HG02610 (cell line): ENCODE data around the gene KIF24.
"Not testable (repeated sequence)": the region's sequence is repeated elsewhere in the genome, so short reads cannot be mapped to it uniquely, and the experiment has no call there.

Experiments used
- ATAC-seq: cut with Tn5 transposase; IDR thresholded peaks from one replicate; pipeline ENCODE4 v1.9.1; 2021; ENCODE audit warnings: mild to moderate bottlenecking, moderate library complexity; ENCODE audit not compliant: unreplicated experiment

KIF24 gene

DNA sequence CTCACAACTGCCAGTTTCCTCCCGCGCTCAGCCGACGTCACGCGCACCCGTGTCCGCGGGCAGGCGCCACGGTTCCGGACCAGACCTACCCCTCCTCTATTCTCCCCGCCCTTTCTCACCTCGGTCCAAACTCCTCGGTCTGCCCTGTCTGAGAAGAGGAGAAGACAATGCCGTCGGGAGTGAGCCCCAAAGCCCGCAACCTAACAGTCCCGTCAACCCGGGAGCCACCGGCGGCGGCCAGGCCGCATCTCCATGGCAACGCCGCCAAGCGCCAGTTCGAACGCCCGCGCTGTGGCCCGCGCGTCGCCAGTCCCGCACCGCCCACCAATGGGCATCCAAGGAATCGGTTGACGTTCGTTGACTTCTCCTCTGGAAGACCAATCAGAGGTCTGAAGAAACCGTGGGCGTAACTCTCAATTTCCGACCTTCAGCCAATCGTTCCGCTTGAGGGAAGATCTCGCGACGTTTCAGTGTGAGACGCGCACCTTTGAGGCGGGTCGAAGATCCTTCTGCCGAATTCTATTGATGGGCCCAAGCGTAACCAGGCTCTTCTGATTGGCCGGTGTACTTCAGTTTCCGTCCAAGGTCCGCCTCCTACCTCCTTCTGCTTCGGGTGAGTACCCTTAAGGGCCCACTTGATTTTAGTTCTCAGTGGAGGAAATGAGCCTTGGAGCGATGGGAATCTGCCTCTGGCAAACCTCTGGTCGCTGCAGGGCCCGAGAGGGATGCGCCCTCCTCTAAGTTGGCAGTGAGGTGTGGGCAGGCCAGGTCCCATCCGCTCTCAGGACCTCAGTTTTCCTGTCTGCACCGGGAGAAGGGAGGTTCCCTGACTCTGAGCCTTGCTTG, at the start of gene KIF24, which contains the start of gene NUDT2:
KIF24 (minus strand) TSS at position 282 of the 846 bp plus-strand sequence. CDS start 17,922 bp downstream, outside the sequence.
NUDT2 (plus strand) TSS at position 583 of the 846 bp plus-strand sequence. CDS start 9,471 bp downstream, outside the sequence.
- peak; percentile 96 for ATAC-seq

DNA sequence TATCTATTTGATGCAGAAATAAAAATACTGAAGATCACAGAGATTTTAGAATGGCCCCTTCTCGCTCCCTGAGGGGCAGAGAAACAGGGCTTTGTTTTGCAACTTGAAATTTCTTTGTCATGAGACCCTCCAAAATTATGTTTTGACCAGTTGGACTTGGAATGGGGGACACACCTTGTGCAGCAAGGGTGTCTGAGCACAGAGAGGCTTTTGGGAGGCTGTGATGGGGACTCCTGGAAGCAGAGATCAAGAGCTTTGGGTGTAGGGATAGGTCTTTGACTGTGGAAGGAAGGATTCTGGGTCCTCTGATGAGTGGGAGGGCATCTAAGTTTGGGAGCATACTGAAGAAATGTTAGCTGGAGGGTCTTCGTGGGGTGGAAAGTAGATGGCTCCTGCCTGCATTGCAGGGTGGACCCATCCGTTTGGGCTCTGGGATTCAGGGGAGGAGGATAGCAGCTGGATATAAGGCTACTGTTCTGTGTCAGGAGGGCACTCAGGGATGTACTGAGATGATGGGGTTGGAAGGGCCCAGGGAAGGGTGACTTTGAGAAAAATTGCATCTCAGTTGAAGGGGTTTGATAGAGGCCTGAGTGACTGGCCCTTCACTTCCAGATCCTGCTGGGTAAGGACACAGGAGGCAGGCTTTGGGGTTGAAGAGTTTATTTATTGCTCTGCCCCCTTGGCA, 49.5 kb upstream of the KIF24 start:
- no peak for ATAC-seq

DNA sequence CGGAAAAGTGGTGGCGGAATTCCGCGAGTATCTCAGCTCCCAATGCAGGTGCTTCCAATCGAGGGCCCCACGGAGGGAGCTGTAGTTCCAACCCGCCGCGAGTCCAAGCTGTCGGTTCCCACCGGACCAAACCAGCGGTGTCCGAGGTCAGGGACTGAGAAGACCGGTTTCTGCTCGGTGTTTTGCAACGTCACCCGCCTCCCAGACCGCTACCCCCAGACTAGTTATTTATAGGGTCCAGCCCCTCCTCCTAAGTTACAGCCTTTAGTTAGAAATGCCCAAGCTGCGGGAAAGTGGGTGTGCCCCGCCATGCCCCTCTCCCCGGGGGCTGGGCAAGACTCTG, 48.3 kb upstream of the KIF24 start:
- no peak for ATAC-seq

GRCh38 chr9:34376596-34377403, 47.7 kb upstream of the KIF24 start, which contains the start of gene MYORG:
Gene MYORG (minus strand): TSS chr9:34376898. CDS start chr9:34372943, 3,955 bp downstream.
- peak; percentile 82 for ATAC-seq

- no peak for ATAC-seq
These were observed 47.0 kb upstream of the KIF24 start for GRCh38 chr9:34375901-34376595.

DNA sequence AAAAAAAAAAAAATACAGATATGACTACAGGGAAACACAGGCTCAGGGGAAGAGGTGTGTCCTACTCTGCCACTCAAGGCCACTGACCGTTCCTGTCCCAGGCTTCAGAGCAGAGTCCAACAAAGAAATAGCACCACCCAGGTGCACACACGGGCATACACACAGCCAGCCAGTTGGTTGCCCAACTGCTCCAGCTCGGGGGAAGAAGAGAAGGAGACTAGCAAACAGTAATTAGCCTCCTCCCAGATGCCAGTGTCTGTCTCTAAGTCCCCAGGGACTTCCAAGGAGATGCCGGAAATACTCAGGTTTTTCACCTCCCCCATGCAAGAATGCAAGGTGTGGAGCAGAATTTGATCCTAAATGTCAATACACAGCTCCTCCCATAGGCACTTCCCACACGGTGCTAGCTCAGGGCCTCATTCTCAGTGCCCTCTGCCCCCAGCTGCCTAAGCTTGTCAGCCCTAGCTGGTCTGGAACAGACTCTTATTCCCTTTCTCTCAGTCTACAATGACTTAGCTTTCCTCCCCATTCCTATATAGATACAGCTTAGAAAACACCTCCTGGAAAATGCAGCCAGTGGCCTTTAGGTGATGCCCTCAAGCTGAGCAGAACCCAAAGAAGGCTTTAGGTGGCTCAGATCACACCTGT, 46.0 kb upstream of the KIF24 start:
- ATAC-seq: no peak

DNA sequence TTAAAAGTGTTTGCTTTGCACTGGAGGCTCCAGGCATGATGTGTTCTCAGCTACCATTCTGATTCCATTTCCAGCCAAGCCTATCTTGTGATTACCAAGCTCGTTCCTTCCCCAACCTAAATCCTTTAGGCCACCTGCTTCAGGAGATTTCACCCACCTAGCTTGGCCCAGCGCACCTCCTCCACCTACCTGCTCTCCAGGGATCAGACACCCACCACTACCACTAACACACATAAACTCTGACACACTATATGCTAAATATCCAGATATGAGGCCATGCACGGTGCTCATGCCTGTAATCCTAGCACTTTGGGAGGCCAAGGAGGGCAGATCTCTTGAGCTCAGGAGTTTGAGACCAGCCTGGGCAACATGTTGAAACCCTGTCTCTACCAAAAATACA, 45.3 kb upstream of the KIF24 start:
- no peak for ATAC-seq

- ATAC-seq: no peak
These were observed 44.7 kb upstream of the KIF24 start for GRCh38 chr9:34373749-34374148.

GRCh38 chr9:34372467-34373011, 43.5 kb upstream of the KIF24 start:
- ATAC-seq: no peak

DNA sequence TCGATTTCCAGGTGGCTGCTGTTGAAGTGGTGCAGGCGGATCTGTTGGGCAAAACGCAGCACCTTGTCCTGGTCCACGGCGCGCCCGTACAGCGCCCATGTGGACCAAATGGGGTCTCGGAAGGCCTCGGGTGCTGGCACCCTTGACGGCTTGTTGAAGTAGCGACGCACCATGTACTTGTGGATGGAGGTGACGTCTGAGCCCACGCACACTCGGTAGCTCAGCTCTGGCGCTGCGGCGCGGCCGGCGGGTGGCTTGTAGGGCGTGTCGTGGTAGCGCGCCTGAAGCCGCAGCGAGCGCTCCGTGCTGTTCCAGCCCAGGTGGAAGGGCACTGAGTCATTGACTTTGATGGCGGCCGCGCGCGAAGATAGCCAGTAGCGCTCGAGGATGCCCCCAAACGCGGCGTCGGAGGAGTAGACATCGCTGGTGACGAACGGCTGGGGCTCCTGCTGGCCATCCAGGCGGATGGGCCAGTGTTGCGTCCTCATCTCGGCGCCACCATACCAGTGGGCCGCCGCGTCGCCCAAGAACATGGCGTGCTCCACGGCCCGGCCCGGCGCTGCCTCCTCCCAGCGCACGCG, 42.9 kb upstream of the KIF24 start:
- ATAC-seq: no peak

- no peak for ATAC-seq
These were observed 42.2 kb upstream of the KIF24 start for GRCh38 chr9:34370970-34371880.

GRCh38 chr9:34370335-34370969, 41.4 kb upstream of the KIF24 start:
- no peak for ATAC-seq

GRCh38 chr9:34369636-34370035, 40.6 kb upstream of the KIF24 start:
- ATAC-seq: no peak

DNA sequence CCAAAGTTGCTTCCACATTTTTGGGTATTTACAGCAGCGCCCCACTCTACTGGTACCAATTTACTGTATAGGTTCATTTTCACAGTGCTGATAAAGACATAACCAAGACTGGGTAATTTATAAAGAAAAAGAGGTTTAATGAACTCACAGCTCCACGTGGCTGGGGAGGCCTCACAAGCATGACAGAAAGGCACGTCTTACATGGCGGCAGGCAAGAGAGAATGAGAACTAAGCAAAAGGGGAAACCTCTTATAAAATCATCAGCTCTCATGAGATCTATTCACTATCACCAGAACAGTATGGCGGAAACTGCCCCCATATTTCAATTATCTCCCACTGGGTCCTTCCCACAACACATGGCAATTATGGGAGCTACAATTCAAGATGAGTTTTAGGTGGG, 39.7 kb upstream of the KIF24 start:
- ATAC-seq: not testable (repeated sequence)

GRCh38 chr9:34367751-34368410, 38.8 kb upstream of the KIF24 start:
- not testable (repeated sequence) for ATAC-seq

- no peak for ATAC-seq
These were observed 37.3 kb upstream of the KIF24 start for GRCh38 chr9:34366365-34366764.

DNA sequence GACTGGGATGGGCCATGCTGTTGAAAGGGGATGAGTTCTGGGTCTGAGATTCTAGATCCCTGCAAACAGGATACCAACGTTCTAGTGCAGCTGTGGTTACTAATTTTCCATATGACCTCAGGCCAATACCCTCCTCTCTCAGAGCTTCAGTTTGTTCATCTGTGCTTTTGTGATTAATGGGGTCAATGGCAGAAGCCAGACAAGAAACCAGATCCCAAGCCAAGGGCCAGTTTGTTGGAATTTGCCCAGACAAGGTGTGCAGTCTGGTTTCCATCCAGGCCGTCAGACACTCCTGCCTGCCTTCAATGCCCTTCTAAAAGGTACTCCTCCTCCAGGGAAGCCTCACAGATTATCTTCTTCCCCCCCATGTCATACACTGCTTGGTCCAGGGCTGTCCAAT, 36.2 kb upstream of the KIF24 start:
- ATAC-seq: no peak
